Cardiac muscle cell (in vitro differentiated cells and primary cell): ENCODE measurements around the gene ADAP2. TPM values are rescaled to one million over a fixed set of nuclear protein-coding genes. Genes with fewer than 3 reads are reported as not detected.

Experiments
- DNase-seq, 2 donors: peaks; one replicate each; pipeline versions ENCODE4 v3.0.0 to v3.0.0-alpha.2; 2010 to 2017; ENCODE audit warnings: low read depth in 1 of 2, low spot score in 1 of 2
- H3K27ac ChIP-seq: fragments of 200-600 bp; sonication (generic); 2 replicates; pipeline ENCODE4 v1.5.1; 2016
- H3K27me3 ChIP-seq: fragments of 200-600 bp; sonication (generic); 2 replicates; pipeline ENCODE4 v1.6.0; 2016; ENCODE audit warnings: control low read depth
- H3K36me3 ChIP-seq: fragments of 200-600 bp; sonication (generic); 2 replicates; pipeline ENCODE4 v1.5.1; 2016; ENCODE audit warnings: control low read depth
- H3K4me1 ChIP-seq: fragments of 200-600 bp; sonication (generic); 2 replicates; pipeline ENCODE4 v1.8.1; 2017; ENCODE audit warnings: low read depth, mild to moderate bottlenecking, mixed run types
- H3K4me3 ChIP-seq: fragments of 200-600 bp; sonication (generic); 2 replicates; pipeline ENCODE4 v1.5.1; 2016; ENCODE audit warnings: mild to moderate bottlenecking
- H3K9me3 ChIP-seq: fragments of 200-600 bp; sonication (generic); 2 replicates; pipeline ENCODE4 v1.5.1; 2017; ENCODE audit warnings: low read depth, mild to moderate bottlenecking, control low read depth
- CTCF ChIP-seq: IDR thresholded peaks from 2 replicates; pipeline ENCODE4 v1.5.1; 2012; ENCODE audit warnings: low read depth, mild to moderate bottlenecking, low read length
- polyA plus RNA-seq: library from polyadenylated mRNA; unstranded; fragments of >200 nt; fragmentation: Nextera tagmentation; extraction: Ambion mirVana; gene quantifications from 2 replicates; pipeline ENCODE4 v1.2.1, GENCODE V29; 2016
- total RNA-seq: library from RNA; depleted of rRNA; stranded (reverse); fragments of >200 nt; gene quantifications from 2 replicates; pipeline ENCODE4 v1.2.3, GENCODE V29; 2016

The ADAP2 gene
- total and polyA plus RNA-seq, 2 experiments from 2014 or later: 0.71 to 1.0 TPM

GRCh38 chr17:31008374-31009041 is 86.8 kb downstream of the ADAP2 start:
- H3K36me3 ChIP-seq: no peaks in the 10 kb centered on the region
- peak overlapping the region; percentile 32 for H3K4me3 ChIP-seq
- no peak for TF ChIP-seq CTCF
- H3K4me1 ChIP-seq: no peaks in the 10 kb centered on the region
- H3K27me3 ChIP-seq: peaks cover 43% of the 10 kb centered on the region
- H3K27ac ChIP-seq: no peak overlapping the region
- no peaks in the 10 kb centered on the region for H3K9me3 ChIP-seq
- peak; percentile 65 to 79 for DNase-seq

Other genes with a start within 250 kb of the ADAP2 start
- gene CRLF3, start 97.3 kb upstream of the ADAP2 start, total RNA-seq: 11.1 and 11.9 TPM in 2 replicates
- 19.9 and 24.1 TPM in 2 replicates for gene CRLF3, start 97.3 kb upstream of the ADAP2 start, polyA plus RNA-seq
- gene ATAD5, start 90.0 kb upstream of the ADAP2 start, total RNA-seq: 3.2 and 6.3 TPM in 2 replicates
- 4.1 and 6.4 TPM in 2 replicates for gene ATAD5, start 90.0 kb upstream of the ADAP2 start, polyA plus RNA-seq
- gene TEFM, start 15.7 kb upstream of the ADAP2 start, total RNA-seq: 15.6 and 18.1 TPM in 2 replicates
- 17.6 and 22.4 TPM in 2 replicates for gene TEFM, start 15.7 kb upstream of the ADAP2 start, polyA plus RNA-seq
- gene RNF135, start 49.1 kb downstream of the ADAP2 start, total RNA-seq: 2.6 and 4.1 TPM in 2 replicates
- 1.3 and 1.4 TPM in 2 replicates for gene RNF135, start 49.1 kb downstream of the ADAP2 start, polyA plus RNA-seq
- gene NF1, start 173.0 kb downstream of the ADAP2 start, total RNA-seq: 17.5 and 32.9 TPM in 2 replicates
- 17.7 and 20.2 TPM in 2 replicates for gene NF1, start 173.0 kb downstream of the ADAP2 start, polyA plus RNA-seq